Measurements from ENCODE around the gene CARD10. TPM values are rescaled to one million over a fixed set of nuclear protein-coding genes. Genes with fewer than 3 reads are reported as not detected.
A peak's percentile ranks its signal among the peaks of the same experiment; 100 is the strongest.

CARD10 gene
- total RNA-seq, 2 donors from 2014 or later = 0.09 to 0.51 TPM

DNA sequence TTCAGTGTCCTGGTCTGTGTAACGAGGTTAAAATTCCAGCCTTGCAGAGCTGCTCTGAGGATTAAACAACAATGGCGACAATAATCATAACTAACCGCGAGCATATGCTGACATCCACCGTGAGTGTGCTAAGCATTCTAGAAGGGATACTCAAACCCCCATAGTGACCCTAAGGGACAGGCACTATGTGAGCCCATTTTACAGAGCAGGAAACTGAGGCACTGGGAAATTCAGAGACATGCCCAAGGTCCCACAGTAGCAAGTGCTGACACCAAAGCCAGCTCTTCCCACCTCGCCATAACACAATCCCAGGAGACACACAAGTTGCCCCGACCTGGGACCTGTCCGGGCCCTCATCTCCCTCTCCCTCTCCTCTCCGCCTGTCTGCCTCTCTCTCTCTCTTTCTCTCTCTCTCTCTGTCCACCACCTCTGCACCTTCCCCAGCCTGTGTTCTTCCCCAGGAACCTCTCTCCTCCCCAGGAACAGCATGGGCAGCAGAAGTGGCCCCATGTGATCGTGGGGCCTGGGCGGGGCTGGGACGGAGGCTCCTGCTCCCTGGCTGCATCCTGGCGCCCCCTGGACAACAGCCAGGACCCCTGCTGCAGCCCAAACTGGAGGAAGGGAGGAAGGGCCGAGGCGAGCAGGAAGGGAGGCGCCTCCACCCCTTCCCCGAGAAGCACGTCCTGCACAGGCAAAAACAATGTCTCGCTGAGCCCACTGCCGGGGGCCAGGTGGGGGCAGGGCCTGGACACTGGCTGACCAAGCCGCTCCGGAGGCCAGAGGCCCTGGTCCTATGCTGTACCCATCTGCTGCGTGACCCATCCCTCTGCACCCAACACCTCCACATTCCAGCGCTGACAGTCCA is 18.2 kb downstream of the CARD10 start:
- ATAC-seq = no peak
- DNase-seq (ENCODE audit: low spot score in 2 of 2) = no peak
- Mint-ChIP-seq H3K9me3 (no peaks in the 10 kb centered on the region), H3K27ac (no peak overlapping the region), H3K36me3 (no peaks in the 10 kb centered on the region)

DNA sequence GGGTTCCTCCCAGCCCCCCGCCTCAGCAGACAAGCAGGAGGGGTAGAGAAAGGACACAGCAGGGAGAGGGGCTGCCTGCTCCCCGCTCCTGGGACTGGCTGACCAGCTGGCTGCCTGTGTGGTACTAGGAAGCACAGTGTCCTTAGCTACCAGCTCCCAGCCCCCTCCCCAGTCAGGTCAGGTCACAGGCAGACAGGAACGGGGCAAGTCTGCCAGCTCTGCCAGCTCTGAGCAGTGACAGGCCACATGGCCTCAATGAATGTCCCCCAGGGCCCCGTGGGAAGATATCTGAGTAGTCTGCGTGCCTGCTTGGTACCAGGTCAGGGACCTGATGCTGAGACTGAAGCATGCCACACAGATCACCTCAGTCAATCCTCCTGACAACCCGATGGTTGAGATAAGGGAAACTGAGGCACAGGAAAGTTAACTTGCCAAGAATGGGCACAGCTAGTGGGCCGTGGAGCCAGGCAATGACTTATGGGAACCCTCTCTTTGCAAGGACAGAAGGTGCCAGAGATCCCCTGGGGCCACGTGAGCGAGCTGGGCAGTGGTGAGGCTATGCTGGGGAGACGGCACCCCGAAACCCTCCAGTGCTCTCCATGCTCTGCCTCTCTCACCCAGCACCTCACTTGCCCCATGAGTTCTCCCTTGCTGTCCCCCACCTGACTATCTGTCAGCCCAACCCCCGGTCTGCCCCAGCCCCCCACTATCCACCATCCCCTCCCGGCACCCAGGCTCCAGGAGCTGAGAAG is 19.2 kb downstream of the CARD10 start:
- DNase-seq (ENCODE audit: low spot score in 2 of 2) (no peak), ATAC-seq (no peak)
- Mint-ChIP-seq H3K9me3 (no peaks in the 10 kb centered on the region), H3K27ac (no peak overlapping the region), H3K36me3 (no peaks in the 10 kb centered on the region)

DNA sequence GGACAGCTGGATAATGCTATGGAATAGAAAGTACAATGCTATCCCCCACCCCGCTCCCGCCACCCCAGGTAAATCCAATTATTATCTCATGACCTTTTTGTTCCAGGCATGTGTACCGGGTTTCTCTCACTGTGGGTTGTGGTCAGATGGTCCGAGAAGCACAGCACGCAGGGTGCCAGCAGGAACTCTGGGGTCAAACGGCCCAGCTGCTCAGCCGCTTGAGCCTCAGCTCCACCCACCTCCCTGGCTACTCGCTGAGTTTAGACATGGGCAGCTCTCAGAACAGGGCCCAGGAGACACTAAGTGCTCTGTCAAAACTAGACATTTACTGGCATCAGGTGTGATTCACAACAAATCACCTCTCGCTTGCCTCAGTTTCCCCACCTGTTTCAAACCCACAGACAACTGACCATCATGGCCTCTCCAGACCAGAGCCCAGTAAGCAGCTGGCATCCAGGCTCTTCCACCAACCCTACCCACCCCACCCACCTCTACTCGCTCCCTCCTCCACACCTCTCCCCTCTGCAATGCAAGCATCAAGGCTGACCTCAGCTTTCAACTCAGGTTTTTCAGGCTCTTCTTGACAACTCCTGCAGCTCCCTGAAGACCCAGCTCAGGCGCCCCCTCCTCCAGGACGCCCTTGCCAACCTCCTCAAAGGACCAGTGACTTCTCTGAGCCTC is 20.0 kb downstream of the CARD10 start:
- no peak for ATAC-seq
- Mint-ChIP-seq H3K9me3 (no peaks in the 10 kb centered on the region), H3K27ac (no peak overlapping the region), H3K36me3 (no peaks in the 10 kb centered on the region)
- no peak for DNase-seq (ENCODE audit: low spot score in 2 of 2)

DNA sequence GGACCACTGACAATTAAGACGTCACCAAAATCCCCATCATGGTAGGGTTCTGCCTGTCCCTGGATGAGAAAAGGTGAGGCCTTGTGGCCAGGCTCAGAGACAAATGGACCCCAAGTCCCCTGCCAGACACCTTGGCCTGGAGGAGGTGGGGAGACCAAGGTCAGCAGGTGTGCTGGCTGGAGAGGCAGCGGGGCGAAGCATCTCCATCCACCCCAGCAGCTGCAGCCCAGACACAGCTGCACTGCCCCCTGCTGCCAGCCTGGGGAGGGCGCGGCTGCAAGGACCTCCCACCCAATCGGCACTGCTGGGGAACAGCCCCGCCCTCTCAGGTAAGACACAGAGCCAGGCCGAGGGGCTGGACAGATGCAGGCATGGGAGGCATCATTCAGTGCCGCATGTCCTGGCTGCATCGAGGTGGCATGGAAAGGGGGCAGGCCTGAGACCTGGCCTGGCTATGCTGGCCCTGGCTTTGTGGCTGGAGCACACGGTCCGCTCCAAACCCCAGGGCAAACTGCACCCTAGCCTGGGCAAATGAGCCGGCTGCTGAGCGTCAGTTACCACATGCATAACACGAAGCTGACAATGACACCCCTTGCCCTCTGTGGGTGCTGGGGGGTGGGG is 20.8 kb downstream of the CARD10 start:
- Mint-ChIP-seq H3K9me3 (no peaks in the 10 kb centered on the region), H3K27ac (no peak overlapping the region), H3K36me3 (no peaks in the 10 kb centered on the region)
- DNase-seq (ENCODE audit: low spot score in 2 of 2) (peak in 1 of 2 donors; percentile 80), ATAC-seq (peak; percentile 83 to 98)

DNA sequence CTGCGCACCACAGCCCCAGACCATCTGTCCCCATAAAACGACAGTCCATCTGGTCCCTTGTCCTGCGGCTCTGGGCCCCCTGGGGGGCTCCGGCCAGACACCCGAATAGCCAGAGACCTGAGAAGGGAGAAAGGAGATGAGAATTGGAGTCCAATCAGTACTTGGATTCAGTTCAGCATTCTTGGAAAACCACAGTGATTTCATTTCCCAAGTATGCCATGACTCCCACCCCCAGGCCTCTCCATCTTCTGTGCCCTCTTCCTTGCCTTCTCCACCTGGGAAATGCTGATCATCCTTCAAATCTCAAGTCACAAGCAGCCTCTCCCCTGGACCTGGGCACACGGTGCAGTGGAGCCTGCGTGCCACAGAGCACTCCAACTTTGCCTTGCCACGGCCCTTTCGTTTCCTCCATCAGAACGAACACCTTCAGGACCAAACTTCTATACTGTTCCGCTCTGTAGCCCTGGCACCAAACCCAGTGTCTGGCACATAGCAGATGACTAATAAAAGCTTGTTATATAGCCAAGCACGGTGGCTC is 22.1 kb downstream of the CARD10 start:
- no peaks in the 10 kb centered on the region for H3K9me3 Mint-ChIP-seq
- no peak for DNase-seq (ENCODE audit: low spot score in 2 of 2)
- ATAC-seq = no peak
- H3K36me3 Mint-ChIP-seq = no peaks in the 10 kb centered on the region
- H3K27ac Mint-ChIP-seq = no peak overlapping the region

DNA sequence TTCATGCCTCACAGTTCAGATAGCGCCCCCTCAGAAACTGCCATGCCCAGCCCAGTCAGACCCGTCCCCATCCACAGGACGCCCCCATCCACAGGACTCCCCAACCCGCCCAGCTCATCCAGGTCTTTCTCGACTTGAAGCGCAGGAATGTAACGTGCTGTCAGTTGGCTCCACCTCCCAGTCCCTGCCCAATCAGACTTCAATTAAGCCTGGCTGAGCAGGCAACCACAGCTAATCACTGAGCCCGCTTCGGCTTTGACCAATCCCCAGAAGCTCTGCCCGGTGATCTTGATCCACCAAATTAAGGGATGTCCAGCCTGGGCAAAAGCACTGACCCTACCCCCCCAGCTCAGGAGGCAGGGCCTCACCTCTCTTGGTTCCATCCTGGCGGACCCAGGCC is 22.6 kb downstream of the CARD10 start:
- Mint-ChIP-seq H3K9me3 (no peaks in the 10 kb centered on the region), H3K36me3 (no peaks in the 10 kb centered on the region), H3K27ac (no peak overlapping the region)
- DNase-seq (ENCODE audit: low spot score in 2 of 2) = no peak
- ATAC-seq = no peak

DNA sequence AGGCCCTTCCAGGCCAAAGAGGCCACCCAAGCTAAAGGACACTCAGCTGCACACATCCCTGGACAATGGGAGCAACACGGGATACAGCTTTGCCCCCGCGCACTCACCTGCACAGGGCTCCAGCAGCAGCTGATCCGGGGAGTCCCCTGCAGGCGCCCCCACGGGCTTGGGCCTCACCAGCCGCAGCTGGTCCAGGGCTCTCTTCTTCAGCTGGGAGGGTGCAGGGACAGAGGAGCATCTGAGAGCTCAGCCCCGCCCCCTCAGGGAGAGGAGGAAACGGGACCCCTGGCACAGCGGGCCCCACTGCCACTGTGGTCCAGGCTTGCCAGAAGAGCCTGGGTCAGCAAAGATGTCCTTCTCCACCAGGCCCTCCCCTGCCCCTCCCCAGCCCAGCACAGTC is 25.2 kb downstream of the CARD10 start:
- ATAC-seq = no peak
- Mint-ChIP-seq H3K9me3 (no peaks in the 10 kb centered on the region), H3K36me3 (no peaks in the 10 kb centered on the region), H3K27ac (peak overlapping the region in 1 of 2 donors; percentile 19)
- DNase-seq (ENCODE audit: low spot score in 2 of 2) = no peak

DNA sequence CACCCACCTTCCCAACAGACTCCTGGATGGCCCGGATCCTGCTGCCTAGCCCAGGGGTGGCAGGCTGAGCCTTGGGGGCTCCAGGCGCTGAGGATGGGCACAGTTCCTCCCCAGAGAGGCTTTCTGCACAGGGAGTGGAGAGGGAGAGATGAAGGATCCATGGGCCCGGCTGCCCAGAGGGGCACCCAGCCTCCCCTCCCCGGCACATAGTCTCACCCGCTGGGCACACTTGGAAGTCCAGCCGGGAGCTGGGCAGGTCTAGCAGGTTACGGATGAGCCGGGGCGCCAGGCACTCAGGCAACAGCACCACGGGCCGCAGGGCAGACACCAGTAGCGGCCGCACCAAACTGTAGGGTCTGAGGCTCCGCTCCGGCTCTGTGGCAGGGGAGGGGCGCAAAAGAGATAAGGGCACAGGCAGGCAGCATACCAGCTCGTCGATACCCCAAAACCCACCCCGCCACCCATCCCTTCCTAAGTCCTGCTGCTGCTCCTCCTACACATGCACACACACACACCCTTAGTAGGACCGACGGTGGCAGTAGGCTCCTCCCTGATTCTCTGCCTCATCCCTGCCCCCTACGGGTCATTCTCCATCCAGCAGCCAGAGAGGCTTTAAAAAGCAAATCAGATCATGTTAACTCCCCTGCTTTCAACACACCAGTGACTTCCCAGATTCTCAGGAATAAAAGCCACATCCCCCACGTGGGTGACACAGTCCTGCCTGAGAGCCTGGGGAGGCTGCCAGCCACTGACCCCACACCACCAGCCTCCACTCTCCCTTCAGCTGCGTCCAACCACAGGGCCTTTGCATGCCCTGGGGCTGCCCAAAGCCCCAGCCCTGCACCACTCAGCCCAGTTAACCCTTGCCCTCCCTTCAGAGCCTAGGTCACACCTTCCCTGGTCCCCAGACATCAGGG is 26.5 kb downstream of the CARD10 start:
- Mint-ChIP-seq H3K36me3 (no peaks in the 10 kb centered on the region), H3K27ac (peak overlapping the region in 1 of 2 donors; percentile 19), H3K9me3 (no peaks in the 10 kb centered on the region)
- ATAC-seq (peak; percentile 75 to 84), DNase-seq (ENCODE audit: low spot score in 2 of 2) (peak in 1 of 2 donors; percentile 66)

DNA sequence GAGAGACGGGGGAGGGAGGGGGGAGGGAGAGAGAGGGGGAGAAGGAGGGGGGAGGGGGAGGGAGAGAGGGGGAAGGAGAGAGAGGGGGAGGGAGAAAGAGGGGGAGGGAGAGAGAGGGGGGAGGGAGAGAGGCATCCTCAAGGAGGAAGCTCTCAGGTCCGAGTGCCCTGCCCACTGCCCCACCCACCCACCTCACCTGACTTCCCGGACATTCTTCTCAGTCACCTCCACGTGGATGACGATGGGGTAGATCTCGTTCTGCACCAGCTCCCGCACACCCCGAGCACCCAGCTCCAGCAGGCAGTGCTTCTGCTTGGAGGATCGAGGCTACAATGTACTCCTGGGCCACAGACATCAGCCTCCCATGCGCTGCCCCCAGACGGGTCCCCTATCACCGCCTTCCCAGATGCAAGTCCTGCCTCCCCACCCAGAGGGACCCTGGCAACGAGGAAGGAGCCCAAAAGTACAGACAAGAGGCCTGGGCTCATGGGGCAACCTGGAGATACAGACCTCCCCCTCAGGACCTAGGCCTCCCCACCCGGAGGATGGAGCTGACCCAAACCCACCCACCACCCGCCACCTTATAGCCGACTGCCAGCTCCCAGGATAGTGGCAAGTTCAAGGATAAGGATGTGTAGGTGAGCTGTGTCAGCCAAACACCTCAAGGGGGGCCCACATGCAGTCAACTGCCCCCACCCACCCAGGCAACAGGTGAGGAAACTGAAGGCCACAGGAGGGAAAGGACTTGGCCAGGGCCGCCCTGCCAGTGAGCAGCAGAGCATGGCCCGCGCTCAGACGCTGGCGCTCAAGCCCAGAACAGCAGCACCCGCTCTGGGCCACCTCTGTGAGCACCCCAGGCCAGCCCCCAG is 27.4 kb downstream of the CARD10 start:
- ATAC-seq (peak in 1 of 2 donors; percentile 12), DNase-seq (ENCODE audit: low spot score in 2 of 2) (no peak)
- Mint-ChIP-seq H3K27ac (no peak overlapping the region), H3K9me3 (no peaks in the 10 kb centered on the region), H3K36me3 (no peaks in the 10 kb centered on the region)

DNA sequence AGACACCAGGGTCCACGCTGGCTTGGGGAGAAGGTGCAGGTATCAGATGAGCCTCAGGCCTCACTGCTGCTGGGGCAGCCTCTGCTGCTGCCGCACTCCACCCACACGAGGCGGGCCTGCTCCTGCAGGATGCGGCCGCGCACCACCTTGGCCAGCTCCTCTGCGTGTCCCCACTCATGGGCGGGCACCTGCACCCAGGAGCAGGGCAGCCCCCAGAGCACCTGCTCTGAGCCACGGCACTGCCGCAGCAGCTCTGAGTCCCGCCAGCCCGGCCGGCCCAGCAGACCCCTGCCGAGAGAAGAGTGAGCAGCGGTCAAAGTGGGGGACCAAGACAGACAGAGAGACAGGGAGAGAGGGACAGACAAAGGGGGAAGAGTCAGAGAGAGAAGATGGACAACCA is 28.1 kb downstream of the CARD10 start:
- ATAC-seq (no peak), DNase-seq (ENCODE audit: low spot score in 2 of 2) (no peak)
- no peaks in the 10 kb centered on the region for H3K9me3 Mint-ChIP-seq
- no peaks in the 10 kb centered on the region for H3K36me3 Mint-ChIP-seq
- peak overlapping the region in 1 of 2 donors; percentile 97 for H3K27ac Mint-ChIP-seq

GRCh38 chr22:37489983-37490382 is 29.2 kb downstream of the CARD10 start:
- no peak for ATAC-seq
- Mint-ChIP-seq H3K9me3 (no peaks in the 10 kb centered on the region), H3K27ac (peak overlapping the region; percentile 69 to 97), H3K36me3 (peaks cover 6 to 7% of the 10 kb centered on the region in 2 donors)
- no peak for DNase-seq (ENCODE audit: low spot score in 2 of 2)

- DNase-seq (ENCODE audit: low spot score in 2 of 2) (no peak), ATAC-seq (no peak)
- Mint-ChIP-seq H3K36me3 (peaks cover 15 to 18% of the 10 kb centered on the region in 2 donors), H3K9me3 (no peaks in the 10 kb centered on the region), H3K27ac (peak overlapping the region in 1 of 2 donors; percentile 97)
These were observed 30.7 kb downstream of the CARD10 start for GRCh38 chr22:37488337-37489135.

- no peak for ATAC-seq
- H3K27ac Mint-ChIP-seq = peak overlapping the region; percentile 1 to 97
- no peaks in the 10 kb centered on the region for H3K9me3 Mint-ChIP-seq
- DNase-seq (ENCODE audit: low spot score in 2 of 2) = no peak
- peaks cover 15 to 27% of the 10 kb centered on the region in 2 donors for H3K36me3 Mint-ChIP-seq
These were observed 31.6 kb downstream of the CARD10 start for GRCh38 chr22:37487571-37487970.

GRCh38 chr22:37487129-37487528 is 32.1 kb downstream of the CARD10 start:
- DNase-seq (ENCODE audit: low spot score in 2 of 2) (no peak), ATAC-seq (no peak)
- Mint-ChIP-seq H3K36me3 (peaks cover 15 to 27% of the 10 kb centered on the region in 2 donors), H3K27ac (peak overlapping the region; percentile 90 to 97), H3K9me3 (no peaks in the 10 kb centered on the region)

All from activated naive CD4-positive, alpha-beta T cell treated with anti-CD3 and anti-CD28 coated beads, Interleukin-2, amount 50 U/mL, for 72 hours (primary cell).